Left lobe of liver (tissue), 2 donors: ENCODE measurements around the gene CENPT. TPM values are rescaled to one million over a fixed set of nuclear protein-coding genes. Genes with fewer than 3 reads are reported as not detected.

ENCODE experiments used
- ATAC-seq: fragments of 200-7000 bp; cut with Tn5 transposase; one replicate; pipeline ENCODE4 v1.9.1; 2020; ENCODE audit warnings: mild to moderate bottlenecking, moderate library complexity
- DNase-seq: peaks from one replicate; pipeline ENCODE4 v3.0.0-alpha.2; 2020; ENCODE audit warnings: low spot score
- total RNA-seq: library from RNA; stranded (reverse); gene quantifications from one replicate; pipeline ENCODE4 v1.2.1, GENCODE V29; 2021
- donor health status: DM: no; HTN: no; CAD: no; lungs with moderate emphysema.
- donor health status: DM: no; HTN: yes; CAD: no.

Gene CENPT
- total RNA-seq, 1 donor from 2014 or later: 23.1 TPM

DNA sequence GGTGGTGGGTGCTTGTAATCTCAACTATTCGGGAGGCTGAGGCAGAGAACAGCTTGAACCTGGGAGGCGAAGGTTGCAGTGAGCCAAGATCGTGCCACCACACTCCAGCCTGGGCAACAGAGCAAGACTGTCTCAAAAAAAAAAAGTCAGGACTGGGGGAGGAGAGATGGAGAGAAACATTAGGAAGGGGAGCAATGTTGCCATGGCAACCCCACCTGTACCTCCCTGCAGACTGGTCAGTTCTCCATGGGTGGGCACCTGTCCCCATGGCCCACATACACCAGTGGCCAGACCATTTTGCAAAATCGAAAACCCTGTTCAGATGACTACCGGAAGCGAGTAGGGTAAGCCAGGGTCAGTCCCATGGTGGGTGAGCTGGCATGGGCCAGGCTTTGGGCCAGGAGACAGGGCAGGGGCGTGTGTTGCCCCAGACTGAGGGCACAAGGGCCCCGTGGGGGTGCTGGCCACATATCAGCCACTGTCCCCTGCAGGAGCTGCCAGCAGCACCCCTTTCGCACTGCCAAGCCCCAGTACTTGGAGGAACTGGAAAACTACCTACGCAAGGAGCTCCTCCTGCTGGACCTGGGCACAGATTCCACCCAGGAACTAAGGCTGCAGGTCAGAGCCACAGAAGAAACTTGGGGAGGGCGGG lies 26.8 kb downstream of the CENPT start:
- no peak for ATAC-seq
- DNase-seq: no peak

DNA sequence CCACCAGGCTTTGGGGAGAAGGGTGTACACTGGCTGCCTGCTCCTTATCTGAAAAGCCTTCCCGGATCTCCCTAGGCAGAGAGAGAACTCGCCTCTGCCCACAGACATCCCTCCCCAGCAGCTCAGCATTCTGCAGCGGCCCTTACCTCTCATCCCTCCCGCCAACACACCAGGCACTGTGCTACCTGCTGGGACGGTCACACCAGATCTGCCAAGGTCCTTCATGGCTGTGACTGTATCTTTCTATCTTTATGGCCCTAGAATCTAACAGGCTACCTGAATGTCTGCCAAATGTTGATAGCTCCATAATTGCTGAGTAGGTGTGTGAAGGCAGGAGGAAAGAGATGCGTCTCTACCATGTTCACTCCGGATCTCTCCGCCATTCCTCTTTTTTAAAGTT lies 32.9 kb downstream of the CENPT start:
- no peak for DNase-seq
- no peak for ATAC-seq

DNA sequence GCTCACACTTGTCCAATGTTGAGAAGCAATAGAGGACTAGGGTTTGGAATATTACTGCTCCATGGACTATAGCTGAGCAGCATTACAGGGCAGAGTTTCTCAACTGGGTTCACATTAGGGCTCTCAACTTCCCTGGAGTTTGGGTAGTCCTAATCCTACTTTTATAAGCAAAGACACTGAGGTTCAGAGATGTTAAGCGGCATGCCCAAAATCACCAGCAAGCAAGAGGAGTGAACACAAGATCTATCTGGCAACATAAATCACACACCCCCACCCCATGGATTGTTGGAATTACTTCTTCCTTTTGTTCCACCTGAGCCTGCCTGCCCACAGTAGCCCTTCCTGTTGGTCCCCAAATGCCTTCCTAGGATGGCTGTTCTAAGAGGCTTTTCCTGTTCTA lies 35.6 kb downstream of the CENPT start:
- no peak for ATAC-seq
- DNase-seq: no peak

DNA sequence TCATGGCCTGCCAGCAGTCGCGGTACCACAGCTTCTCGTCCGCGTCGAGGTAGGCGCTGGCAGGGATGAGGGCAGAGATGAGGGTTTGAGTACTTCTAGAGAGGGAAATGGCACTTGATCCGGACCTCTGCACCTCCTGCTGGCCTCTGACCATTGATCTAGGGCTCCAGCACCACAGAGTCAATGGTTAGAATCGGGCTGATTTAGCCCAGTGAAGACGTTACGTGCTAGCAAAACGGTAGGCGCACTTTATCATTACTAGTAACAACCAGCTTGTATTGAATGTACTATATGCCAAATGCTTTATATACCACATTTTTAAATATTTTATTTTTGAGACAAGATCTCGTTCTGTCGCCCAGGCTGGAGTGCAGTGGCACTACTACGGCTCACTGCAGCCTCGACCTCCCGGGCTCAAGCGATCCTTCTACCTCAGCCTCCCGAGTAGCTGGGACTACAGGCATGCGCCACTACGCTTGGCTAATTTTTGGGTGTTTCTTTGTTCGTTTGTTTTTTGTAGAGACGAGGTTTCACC lies 40.3 kb downstream of the CENPT start:
- ATAC-seq (no peak), DNase-seq (no peak)

DNA sequence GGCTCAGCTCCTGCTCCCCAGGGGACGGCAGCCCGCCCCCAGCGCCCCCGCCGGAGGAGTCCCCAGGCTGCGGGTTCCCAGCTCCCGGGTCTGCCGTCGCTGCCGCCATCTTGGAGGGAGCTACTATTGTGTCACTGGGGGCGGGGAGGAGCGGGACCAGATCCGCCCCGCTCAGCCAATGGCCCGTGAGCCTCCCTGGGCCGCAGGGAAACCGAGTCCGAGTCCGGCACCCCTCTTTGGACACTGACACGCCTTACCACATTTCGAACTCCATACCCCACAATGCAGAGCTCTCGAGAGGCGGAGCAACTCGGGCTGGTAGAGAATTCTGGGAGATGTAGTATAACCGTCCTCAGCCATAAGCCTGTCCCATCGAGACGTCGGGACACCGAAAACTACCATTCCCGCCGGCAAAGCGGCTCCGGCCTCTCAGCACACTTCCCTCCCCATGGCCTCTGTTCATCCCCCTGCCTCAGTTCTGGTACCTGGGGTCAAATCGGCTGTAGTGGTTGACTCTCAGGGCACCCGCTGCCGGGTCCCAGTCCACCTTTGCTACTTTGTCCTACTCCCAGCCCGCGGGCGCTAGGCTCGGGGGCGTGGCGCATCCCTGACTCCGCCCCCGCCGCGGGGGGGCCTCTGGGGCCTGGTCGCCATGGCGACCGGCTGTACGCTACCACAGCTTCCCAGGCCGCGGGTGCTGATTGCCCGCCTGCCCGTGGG lies 40.9 kb downstream of the CENPT start, which contains the start of the genes RANBP10 and TSNAXIP1:
RANBP10 (minus strand) TSS at position 133 of the 720 bp plus-strand sequence; CDS start at position 109, 24 bp downstream.
TSNAXIP1 (plus strand) TSS at position 462 of the 720 bp plus-strand sequence. CDS start 261 bp downstream, outside the sequence.
- ATAC-seq (peak; percentile 89), DNase-seq (peak; percentile 98)

DNA sequence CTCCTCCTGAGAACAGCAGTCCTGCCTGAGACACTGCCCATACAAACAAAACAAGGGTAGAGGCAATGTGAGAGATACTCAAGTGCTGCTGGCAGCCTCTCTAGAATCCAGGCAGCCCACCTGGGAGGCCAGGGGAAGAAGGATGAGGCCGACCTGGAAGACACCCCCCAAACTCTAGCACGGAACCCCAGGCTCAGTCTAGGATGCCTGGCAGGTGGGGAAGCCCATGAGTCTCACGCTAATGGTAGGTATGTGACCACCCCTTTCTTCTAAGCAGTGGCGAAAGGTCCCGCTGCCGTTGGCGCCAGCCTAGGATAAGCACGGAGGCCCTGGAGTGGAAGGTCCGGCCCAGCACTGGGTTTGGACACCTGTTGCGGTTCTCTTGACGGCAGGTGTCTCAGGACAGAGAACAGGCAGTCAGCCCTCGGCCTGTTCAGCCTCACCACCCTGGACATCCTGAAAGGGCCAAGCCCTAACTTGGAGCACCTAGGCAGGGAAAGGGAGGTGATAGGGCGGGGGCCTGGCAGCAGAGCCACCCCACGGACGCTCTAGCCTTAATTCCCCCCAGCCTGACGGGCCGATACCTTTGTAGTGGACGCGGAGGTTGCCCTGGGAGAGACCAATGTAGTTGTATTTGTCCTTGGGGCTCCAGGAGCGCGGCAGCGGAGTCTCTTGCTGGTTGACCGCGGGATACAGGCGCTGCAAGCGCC lies 41.6 kb downstream of the CENPT start:
- ATAC-seq (peak; percentile 2), DNase-seq (peak; percentile 54)

GRCh38 chr16:67804853-67805542 lies 42.5 kb downstream of the CENPT start:
- DNase-seq (peak; percentile 58), ATAC-seq (peak; percentile 9)

GRCh38 chr16:67803894-67804293 lies 43.6 kb downstream of the CENPT start:
- DNase-seq (no peak), ATAC-seq (no peak)

- ATAC-seq: no peak
- DNase-seq: no peak
These were observed 45.6 kb downstream of the CENPT start for GRCh38 chr16:67801883-67802282.

DNA sequence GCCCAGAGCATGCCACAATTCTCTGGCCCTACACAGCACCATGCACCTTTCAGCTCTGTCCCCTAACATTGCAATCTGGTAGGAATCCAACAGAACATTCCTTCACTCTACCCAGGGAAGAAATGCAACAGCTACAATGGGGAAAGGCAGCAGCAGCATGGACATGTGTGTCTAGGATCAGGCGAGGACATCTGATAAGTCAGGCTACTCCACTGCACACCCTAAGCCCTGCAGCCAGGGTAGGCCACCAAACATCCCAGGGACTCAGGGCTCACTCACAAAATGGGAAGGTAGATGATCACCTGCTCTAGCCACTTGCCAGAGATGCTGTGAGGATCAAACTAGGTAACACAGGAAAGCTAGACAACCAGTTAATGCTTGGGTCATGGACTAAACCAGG lies 46.3 kb downstream of the CENPT start:
- ATAC-seq (no peak), DNase-seq (no peak)

GRCh38 chr16:67800338-67800926 lies 47.1 kb downstream of the CENPT start:
- DNase-seq (no peak), ATAC-seq (no peak)

DNA sequence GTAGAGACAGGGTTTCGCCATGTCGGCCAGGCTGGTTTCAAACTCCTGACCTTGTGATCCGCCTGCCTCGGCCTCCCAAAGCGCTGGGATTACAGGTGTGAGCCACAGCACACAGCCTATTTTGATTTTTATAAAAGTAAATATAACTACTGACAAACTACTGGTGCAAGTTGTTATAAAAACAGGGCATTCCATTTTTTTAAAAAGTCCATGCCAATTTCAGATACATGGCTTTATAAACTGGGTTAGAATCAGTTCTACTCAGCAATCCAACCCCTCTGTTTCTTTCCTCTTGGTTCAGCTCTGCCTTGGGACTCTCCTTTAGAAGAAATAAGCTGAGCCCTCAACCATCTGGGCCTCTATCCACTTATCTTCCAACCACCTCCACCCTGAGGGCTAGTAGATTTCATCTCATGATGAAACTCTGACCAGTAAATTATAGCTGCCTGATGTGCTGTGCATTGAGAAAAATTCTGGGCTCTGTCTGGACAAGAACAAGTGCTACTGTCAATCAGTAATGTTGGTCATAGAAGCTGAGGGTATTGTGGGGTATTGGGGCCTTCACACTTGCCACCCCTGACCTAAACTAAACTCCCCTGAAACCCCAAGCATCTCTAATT lies 51.3 kb downstream of the CENPT start:
- no peak for DNase-seq

DNA sequence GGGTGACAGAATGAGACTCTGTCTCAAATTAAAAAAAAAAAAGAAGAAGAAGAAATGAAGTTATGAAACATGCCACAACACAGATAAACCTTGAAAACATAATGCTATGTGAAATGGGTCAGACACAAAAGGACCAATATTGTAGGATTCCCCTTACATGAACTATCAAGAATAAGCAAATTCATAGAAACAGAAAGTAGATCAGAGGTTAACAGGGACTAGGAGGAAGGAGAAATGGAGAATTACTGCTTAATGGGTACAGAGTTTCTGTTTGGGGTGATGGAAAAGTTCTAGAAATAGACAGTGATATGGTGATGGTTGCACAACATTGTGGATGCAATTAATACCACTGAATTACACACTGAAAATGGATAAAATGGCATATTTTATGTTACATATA lies 57.4 kb downstream of the CENPT start:
- DNase-seq: no peak
- peak; percentile 24 for ATAC-seq

More for the DNA sequence above, 51.3 kb downstream of the CENPT start:
- ATAC-seq: no peak

DNA sequence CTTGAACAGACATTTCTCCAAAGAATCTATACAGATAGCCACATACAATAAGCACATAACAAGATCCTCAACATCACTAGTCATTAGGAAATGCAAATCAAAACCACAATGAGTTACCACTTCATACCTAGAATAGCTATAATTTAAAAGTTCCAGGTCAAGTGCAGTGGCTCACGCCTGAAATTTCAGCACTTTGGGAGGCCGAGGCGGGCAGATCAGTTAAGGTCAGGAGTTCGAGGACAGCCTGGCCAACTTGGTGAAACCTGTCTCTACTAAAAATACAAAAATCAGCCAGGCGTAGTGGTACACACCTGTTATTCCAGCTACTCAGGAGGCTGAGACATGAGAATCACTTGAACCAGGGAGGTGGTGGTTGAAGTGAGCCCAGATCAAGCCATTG lies 61.0 kb downstream of the CENPT start:
- ATAC-seq (no peak), DNase-seq (no peak)

DNA sequence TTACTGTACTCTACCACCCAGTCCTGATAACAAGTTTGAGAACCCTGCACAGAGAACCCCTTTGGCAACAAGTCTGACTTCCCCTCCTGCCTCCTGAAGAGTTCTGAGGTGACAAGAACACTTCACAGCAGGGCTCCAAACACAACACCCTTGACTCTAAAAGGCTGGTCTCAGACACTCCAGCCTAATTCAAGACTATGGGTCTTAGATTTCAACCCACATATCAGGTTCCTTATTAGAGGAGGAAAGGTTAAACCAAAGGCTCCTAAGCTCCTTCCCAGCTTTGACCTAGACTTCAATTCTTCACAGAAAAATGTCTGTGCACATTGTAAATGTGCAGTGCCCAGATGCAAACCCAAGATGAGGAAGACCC lies 64.2 kb downstream of the CENPT start:
- DNase-seq: no peak
- ATAC-seq: no peak

GRCh38 chr16:67782567-67783352 lies 64.7 kb downstream of the CENPT start:
- no peak for ATAC-seq
- no peak for DNase-seq

DNA sequence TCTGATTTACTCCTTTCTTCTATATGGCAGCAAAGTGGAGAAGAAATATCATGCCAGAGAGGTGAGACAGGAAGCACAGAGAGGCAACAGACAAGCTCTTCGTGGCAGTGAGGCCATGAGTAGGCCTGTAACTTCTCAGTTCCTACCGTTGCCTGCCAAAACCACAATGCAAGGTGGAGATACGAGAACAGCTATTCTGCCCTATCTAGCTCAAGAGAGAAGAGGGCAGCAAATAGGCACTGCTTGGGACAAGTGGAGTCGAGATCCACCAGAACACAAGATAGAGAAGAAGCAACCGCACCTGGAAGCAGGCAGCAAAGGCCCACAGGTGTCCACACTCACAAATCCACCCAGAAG lies 66.0 kb downstream of the CENPT start:
- ATAC-seq (no peak), DNase-seq (no peak)

DNA sequence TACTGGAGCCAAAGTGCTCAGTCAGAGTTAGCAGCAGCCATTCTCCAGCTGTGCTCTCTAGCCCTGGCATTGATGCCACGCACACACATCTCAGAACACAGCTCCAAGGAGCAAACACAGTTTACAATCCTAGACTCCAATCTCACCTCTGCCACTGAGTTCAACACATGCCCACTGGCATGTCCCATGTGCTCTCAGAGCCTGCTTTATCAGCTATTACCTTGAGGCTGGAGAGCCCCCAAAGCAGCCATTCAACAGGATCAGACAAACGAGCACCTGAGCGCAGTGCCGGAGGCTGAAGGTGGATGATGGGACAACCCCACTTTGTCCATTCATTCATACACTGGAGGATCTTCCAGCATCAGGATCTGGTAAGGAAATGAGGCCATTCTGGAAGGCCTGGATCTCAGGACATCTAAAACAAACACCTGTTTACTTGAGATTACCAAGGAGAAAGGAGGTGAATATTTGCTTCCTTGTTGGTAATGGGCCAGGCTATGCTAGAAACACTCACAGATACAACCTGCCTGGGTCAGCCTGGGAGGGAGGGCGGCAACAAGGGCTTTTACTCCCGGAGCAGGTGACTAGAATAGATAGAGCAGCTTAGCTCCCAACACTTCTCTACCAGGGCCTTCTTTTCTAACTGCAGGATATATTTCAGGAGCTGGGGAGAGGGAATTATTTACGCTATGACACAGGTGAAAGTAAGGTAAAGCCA lies 66.5 kb downstream of the CENPT start:
- peak; percentile 13 for ATAC-seq
- DNase-seq: no peak
